Left ventricle myocardium inferior (tissue), 1 donor: Measurements from ENCODE around the gene PIP5K1C. TPM values are rescaled to one million over a fixed set of nuclear protein-coding genes. Genes with fewer than 3 reads are reported as not detected.
A peak's percentile ranks its signal among the peaks of the same experiment; 100 is the strongest.

Experiments used
- DNase-seq: peaks from one replicate; pipeline ENCODE4 v3.0.0-alpha.2; 2020
- H3K27ac ChIP-seq: fragments of 200-600 bp; replicated peaks from 2 replicates; pipeline ENCODE4 v1.8.0; 2021
- H3K27me3 ChIP-seq: fragments of 200-600 bp; 2 replicates; pipeline ENCODE4 v1.8.0; 2021; ENCODE audit warnings: low read depth
- H3K36me3 ChIP-seq: fragments of 200-600 bp; 2 replicates; pipeline ENCODE4 v1.8.0; 2021
- H3K4me1 ChIP-seq: fragments of 200-600 bp; 2 replicates; pipeline ENCODE4 v1.8.0; 2021
- H3K4me3 ChIP-seq: fragments of 200-600 bp; 2 replicates; pipeline ENCODE4 v1.8.0; 2021; ENCODE audit warnings: mild to moderate bottlenecking, moderate library complexity
- H3K9me3 ChIP-seq: fragments of 200-600 bp; replicated peaks from 2 replicates; pipeline ENCODE4 v1.8.0; 2021
- intact Hi-C: fragments of 100-400 bp; cut with micrococcal nuclease; formaldehyde crosslinking; loops from one replicate; pipeline ENCODE4 v1.11.0; 2022
- total RNA-seq: library from RNA; stranded (reverse); fragmentation: NEBNext Ultra II Directional; extraction: Animal tissue kit (Norgen Biotek cat#: 25700); gene quantifications from one replicate; pipeline ENCODE4 v1.2.1, GENCODE V29; 2021
- TF ChIP-seq, protein P1 (sequence below): fragments of 200-600 bp; IDR thresholded peaks from 2 replicates; pipeline ENCODE4 v1.8.0; 2021; ENCODE audit warnings: antibody characterized with exemption, mild to moderate bottlenecking, borderline replicate concordance
- donor health status: DM: no; HTN: yes; CAD: no; lungs with severe emphysema.

Gene PIP5K1C
- total RNA-seq, 1 donor from 2014 or later = 31.6 TPM

DNA sequence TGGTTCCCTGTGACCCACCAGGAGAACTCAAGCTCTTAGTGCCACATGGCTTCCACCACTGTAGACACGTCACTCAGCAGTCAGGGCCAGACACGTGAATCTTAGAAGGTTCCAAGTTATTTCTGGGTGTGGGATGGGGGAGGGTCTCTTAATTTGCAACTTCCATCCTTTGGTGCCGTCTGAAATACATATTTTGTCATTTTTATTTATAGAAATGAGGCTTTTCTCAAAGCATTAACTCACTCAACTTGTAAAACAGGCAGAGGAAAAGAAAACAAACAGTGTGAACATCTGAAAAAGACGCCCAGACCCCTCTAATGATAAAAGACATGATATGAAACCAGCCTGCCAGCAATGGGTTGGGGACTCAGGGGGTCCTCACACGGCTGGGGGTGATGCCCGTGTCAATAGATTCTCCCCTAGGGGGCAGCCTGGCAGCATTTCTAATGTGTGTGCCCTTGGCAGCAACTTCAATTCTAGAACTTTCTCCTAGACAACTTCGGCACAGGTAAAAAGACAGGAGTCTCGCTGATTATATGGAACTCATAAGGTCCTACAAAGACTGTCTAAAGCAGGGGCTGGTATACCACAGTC, 15.4 kb downstream of the PIP5K1C start:
- peaks cover 50% of the 10 kb centered on the region for H3K4me1 ChIP-seq
- peaks cover 8% of the 10 kb centered on the region for H3K36me3 ChIP-seq
- intact Hi-C loops = no loop called here
- TF ChIP-seq, protein P1, sequence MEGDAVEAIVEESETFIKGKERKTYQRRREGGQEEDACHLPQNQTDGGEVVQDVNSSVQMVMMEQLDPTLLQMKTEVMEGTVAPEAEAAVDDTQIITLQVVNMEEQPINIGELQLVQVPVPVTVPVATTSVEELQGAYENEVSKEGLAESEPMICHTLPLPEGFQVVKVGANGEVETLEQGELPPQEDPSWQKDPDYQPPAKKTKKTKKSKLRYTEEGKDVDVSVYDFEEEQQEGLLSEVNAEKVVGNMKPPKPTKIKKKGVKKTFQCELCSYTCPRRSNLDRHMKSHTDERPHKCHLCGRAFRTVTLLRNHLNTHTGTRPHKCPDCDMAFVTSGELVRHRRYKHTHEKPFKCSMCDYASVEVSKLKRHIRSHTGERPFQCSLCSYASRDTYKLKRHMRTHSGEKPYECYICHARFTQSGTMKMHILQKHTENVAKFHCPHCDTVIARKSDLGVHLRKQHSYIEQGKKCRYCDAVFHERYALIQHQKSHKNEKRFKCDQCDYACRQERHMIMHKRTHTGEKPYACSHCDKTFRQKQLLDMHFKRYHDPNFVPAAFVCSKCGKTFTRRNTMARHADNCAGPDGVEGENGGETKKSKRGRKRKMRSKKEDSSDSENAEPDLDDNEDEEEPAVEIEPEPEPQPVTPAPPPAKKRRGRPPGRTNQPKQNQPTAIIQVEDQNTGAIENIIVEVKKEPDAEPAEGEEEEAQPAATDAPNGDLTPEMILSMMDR = no peak
- H3K27ac ChIP-seq = peak overlapping the region; percentile 81
- H3K9me3 ChIP-seq = peaks cover 7% of the 10 kb centered on the region
- DNase-seq = no peak
- no peak overlapping the region for H3K4me3 ChIP-seq
- no peaks in the 10 kb centered on the region for H3K27me3 ChIP-seq

DNA sequence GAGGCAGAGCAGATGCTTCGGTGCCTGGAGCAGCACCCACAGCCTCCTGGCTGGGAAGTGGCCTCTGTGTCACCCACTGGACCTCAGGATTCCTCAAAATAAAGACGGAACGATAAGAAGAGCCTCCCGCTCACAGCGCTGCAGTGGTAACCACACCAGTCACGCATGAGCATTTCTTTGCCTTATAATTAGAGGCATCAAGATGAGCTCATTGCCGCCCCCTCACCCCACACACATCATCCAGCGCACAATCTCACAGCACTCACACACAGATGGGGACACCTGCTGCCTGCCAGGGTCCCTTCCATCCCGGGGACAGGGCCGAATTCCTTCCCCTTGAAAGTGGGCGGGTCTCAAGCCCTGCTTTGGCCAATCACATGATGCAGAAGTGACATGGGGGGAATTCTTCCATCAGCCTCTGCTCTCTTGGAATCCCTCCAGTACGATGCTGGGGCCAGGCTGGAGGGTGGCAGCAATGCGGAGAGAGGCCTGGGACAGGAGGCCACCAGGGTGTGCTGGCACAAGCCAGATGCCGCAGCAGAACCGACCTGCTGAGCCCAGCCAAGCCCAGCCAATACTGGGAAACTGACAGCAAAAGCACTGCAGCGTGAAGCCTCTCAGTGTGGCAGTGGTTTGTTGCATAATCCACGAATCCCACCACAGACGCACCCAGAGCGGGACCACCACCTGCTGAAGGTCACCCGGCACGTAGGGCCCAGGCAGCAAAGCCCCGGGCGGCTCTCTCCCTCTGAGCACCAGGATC, 16.0 kb downstream of the PIP5K1C start:
- Histone ChIP-seq H3K4me3 (no peak overlapping the region), H3K27ac (peak overlapping the region; percentile 81), H3K4me1 (peaks cover 57% of the 10 kb centered on the region), H3K27me3 (no peaks in the 10 kb centered on the region), H3K9me3 (peaks cover 7% of the 10 kb centered on the region), H3K36me3 (peaks cover 8% of the 10 kb centered on the region)
- no peak for DNase-seq
- intact Hi-C loops = no loop called here
- TF ChIP-seq, protein P1 = no peak

DNA sequence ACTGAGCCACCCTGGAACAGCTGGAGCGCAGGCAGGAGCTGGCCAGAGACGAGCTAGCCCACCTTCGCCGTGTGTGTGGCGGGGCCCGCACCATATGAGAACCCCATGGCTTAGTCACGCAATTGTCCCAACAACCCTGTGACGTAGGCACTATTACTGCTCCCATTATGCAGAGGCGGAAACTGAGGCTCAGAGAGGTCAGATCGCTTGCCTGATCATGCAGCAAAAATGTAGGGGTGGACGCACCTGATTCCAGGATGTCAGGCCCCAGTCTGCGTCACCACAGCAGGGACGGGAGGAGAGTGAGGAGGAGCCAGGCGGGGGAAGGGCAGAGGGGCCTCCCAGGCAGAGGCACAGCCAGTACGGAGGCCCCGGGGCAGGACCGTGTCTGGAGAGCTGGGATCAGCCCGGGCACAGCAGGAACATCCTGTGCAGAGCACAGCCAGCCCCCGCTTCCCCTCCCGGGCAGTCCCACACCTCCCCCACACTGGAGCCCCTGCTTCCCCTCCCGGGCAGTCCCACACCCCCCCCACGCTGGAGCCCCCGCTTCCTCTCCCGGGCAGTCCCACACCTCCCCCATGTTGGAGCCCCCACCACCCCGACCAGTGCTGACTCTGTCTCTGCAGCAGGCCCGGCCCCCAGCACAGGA, 16.7 kb downstream of the PIP5K1C start:
- H3K9me3 ChIP-seq = peaks cover 7% of the 10 kb centered on the region
- H3K27me3 ChIP-seq = no peaks in the 10 kb centered on the region
- no peak overlapping the region for H3K4me3 ChIP-seq
- H3K36me3 ChIP-seq = peaks cover 8% of the 10 kb centered on the region
- peaks cover 54% of the 10 kb centered on the region for H3K4me1 ChIP-seq
- peak overlapping the region; percentile 81 for H3K27ac ChIP-seq
- intact Hi-C loops = no loop called here
- DNase-seq = peak; percentile 55
- TF ChIP-seq, protein P1 = no peak

DNA sequence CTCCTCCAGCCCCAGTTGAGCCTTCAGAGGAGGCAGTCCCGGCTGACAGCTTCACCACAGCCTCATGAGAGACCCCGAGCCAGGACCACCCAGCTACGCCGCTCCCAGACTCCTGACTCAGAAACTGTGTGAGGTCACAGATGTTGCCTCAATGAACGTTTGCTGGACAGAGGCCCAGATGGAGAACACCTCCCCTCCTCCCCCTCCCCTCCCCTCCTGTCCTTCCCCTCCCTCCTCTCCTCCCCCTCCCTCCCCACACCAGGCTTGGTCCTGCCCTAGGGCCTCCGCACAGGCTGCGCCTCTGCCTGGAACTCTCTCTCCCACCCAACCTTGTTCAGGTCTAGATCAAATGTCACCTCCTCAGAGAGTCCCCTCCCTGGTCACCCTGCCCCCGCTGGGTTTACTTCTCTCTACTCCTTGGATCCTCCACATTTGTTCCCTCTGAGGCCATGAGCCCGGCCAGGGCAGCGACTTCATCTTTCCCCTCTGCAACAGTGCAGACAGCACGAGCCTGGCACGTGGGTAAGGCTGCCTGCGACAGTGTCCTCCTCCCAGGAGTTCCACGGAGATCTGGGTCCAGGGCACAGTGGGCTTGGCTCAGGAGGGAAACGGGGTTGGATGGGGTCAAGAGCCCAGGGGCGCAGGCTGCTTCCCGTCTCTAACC, 17.4 kb downstream of the PIP5K1C start:
- Histone ChIP-seq H3K4me3 (no peak overlapping the region), H3K4me1 (peaks cover 47% of the 10 kb centered on the region), H3K36me3 (peaks cover 8% of the 10 kb centered on the region), H3K9me3 (peaks cover 7% of the 10 kb centered on the region), H3K27me3 (no peaks in the 10 kb centered on the region), H3K27ac (peak overlapping the region; percentile 81)
- intact Hi-C loops = no loop called here
- DNase-seq = no peak
- TF ChIP-seq, protein P1 = no peak

DNA sequence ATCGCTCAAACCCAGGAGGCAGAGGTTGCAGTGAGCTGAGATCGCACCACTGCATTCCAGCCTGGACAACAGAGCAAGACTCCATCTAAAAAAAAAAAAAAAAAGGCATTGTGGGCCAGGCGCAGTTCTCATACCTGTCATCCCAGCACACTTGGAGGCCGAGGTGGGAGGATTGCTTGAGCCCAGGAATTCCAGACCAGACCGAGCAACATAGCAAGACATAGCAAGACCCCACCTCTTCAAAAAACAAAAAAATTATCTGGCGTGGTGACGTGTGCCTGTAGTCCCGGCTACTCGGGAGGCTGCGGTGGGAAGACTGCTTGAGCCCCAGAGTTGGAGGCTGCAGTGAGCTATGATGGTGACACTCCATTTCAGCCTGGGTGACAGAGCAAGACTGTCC, 18.0 kb downstream of the PIP5K1C start:
- DNase-seq = no peak
- TF ChIP-seq, protein P1 = no peak
- Histone ChIP-seq H3K9me3 (peaks cover 7% of the 10 kb centered on the region), H3K36me3 (peaks cover 8% of the 10 kb centered on the region), H3K4me1 (peaks cover 42% of the 10 kb centered on the region), H3K27ac (peak overlapping the region; percentile 81), H3K27me3 (no peaks in the 10 kb centered on the region), H3K4me3 (no peak overlapping the region)
- intact Hi-C loops = no loop called here
